HG03575 (cell line): ENCODE measurements around the gene SEC22A.

Experiments used
- ATAC-seq: cut with Tn5 transposase; IDR thresholded peaks from one replicate; pipeline ENCODE4 v1.9.1; 2021; ENCODE audit not compliant: unreplicated experiment, insufficient number of reproducible peaks, low FRiP score; ENCODE audit errors: extremely low read depth

Gene SEC22A

GRCh38 chr3:123284399-123285010 is 82.8 kb downstream of the SEC22A start:
- ATAC-seq: no peak

GRCh38 chr3:123285066-123285465 is 83.3 kb downstream of the SEC22A start:
- no peak for ATAC-seq

GRCh38 chr3:123285479-123285878 is 83.7 kb downstream of the SEC22A start:
- ATAC-seq: no peak

- ATAC-seq: no peak
These were observed 84.2 kb downstream of the SEC22A start for GRCh38 chr3:123285931-123286307.

DNA sequence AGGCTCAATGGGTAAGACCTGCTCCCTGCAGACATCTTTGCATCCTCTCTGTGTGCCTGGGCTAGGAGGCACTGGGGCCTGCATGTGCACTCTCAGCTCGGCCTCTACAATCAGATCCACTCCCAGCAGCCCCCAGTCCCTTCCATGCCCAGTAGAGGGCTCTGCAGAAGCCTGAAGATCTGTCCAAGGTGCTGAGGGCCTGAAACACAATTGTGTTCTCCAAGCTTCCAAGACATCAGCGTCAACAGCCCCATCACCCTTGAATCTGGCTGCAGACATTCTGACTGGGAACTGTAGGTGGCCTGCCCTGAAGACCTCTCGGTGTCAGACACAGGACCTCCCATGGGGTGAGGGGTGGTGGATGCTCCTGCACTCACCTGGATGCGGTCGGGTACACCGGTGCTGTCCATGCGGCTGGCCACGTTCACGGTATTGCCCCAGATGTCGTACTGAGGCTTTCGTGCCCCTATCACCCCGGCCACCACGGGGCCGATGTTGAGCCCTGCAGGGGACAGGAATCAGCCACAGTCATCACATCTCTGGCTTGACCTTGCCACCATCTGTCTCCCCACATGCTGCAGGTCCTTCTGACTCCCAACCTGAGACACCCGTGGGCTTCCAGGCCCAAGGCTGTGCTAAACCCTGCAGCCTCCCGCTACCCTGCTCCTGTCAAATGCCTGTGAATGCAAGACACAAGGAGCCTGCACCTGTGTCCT is 84.7 kb downstream of the SEC22A start:
- ATAC-seq: no peak

DNA sequence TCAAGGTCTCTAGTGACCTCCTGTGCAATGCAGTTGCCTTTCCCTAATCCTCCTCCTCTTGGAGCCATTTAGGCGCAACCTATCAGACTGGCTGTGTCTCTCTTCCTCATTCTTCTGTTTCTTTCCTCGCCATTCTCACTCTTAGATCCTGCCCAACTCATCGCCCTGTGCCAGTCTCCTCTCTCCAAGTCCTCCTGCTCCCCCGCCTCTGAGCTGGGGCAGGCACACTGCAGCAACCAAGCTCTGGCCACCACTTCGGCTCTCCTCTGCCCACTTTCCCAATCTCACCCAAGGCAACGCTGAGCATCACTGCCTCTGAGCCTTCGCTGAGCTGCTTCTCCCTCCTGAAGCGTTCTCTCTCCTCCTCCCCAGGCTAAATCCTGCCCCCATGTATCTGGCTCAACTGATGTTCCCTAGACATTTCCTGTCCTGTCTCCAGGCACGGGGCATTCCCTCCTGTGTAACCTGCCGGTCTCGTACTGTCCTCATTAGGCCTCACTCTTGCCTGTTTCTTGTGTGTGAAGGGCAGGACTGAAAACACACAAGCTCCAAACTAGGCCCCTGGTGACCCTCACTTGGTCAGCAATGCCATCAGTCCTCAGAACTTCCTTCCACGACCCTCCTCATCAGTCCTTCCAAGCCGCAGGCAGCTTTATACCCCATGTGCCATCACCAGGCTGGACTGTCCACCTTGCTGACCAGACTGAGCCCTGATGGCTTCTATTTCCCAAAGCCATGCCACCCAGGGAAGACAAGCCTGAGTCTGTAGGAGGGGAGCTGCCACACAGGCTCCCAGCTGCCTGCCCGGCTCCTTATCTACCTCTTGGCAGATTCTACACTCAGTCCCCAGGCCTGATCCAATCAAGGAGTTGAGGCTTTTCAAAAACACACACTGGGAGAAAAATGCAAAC is 85.6 kb downstream of the SEC22A start:
- ATAC-seq: no peak

GRCh38 chr3:123287962-123288302 is 86.2 kb downstream of the SEC22A start:
- ATAC-seq: no peak

DNA sequence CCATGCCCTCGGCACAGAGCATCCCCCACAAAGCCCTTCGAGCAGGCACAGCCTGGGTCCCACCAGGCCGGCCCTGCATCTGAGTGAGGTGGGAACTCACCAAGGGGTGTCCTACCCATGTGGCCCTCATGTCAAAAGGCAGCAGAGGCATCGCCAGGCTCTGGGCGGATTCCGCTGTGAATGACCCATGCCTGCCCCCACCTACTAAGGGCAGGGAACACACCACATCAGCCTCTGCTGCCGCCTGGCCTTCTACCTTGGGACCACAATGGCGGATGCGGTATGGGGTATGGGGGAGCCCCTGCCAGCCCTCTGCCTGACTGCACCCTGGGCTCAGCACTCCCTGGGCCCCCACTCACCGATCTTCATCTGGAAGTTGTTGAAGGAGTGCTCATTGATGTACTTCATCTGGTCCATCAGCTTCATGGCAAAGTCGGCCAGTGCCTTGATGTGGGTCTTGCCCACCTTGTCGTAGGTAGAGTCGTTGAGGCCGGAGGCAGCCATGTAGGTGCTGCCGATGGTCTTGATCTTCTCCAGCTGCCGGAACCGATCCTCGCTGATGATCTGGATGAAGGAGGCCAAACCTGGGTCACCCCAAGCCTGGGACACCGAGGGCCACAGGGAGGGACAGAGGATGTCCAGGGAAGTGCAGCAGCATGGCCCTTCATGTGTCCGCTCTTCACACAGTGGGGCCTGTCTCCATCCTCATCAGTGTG is 87.8 kb downstream of the SEC22A start:
- ATAC-seq: no peak

- ATAC-seq: no peak
These were observed 88.6 kb downstream of the SEC22A start for GRCh38 chr3:123290107-123290930.

- no peak for ATAC-seq
These were observed 89.2 kb downstream of the SEC22A start for GRCh38 chr3:123290962-123291361.

DNA sequence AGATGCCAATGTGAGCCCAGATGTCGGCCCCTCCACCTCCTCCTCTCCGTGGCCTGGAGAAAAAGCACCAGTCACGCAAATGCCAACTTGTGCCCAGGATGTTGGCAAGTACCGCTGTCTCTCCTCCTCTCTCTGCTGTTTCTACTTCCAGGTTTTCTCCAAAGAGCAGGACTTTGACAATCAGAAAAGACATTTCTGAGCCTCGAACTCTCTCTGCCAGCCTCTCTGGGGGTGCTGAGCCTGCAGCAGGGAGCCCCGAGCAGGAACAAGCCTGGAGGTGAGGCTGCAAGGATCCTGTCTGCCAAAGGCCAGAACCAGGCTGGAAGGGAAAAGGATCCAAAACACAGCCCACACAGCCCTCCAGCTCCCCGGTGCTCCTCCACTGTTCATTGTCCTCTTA is 89.7 kb downstream of the SEC22A start:
- ATAC-seq: no peak

- ATAC-seq: no peak
These were observed 90.9 kb downstream of the SEC22A start for GRCh38 chr3:123292321-123293310.

DNA sequence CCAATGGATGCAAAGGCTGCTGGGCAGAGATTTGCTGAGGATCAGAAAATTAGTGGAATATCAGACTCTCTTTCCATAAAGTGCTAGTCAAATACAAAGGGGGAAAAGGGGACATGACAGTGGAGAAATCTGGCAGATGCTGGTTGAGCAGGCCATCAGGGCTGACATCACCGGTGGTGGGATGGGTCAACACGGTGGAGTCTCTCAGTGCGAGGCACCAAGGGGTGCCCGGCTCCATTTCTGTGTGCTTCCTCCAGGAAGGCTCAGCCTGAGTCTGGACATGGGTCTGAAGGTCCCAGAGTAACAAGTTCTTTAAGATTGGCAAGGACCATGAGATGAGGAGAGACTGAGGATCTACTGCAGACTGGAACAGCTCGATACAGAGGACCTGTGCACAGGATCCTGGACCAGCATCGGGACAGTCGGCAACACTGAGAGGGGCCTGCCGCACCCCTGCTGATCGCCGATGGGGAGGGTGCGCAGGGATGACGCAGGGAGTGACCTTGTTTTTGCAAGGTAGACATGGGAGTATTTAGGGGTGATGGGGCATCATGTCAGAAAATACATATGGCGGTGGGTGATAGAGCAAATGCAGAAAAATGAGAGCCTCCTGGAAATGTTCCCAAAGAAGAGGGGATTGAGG is 92.7 kb downstream of the SEC22A start:
- ATAC-seq: no peak

DNA sequence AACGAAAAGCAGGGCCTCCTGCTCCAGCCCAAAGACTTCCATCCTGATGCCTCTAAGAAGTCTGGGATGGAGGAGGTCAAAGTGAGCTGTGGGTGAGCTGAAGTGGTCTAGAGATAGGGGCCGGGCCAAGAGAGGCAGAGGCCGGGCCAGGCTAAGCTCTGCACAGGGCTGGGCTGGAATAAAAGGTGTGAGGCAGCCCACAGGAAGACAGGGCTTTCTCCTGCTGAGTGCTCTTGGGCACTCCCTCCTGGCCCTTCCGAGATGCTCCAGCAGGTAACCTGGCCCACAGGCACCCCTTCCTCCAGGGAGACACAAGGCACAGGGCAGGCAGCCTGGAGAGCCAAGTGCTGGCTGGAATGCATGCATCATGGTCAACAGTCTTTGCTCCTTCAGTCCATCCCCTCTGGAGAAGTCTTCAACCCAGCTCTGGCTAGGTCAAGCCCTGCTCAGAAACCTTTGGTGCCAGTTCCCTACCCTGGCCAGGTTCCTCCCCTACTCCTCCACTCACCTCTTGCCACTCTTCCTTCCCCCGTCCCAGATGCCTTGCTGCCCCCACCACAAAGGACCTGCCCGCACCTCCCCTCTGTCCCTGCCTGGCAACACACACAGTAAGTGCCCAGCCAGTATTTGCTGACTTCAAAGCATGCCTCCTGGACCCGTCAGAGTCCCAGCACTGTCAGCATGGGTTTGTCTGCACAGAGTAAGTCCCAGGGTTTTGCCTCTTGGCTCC is 93.6 kb downstream of the SEC22A start:
- ATAC-seq: no peak

GRCh38 chr3:123295901-123296250 is 94.1 kb downstream of the SEC22A start:
- ATAC-seq: no peak

GRCh38 chr3:123296261-123296660 is 94.5 kb downstream of the SEC22A start:
- no peak for ATAC-seq
